ENCODE data around the gene IQUB. TPM values are rescaled to one million over a fixed set of nuclear protein-coding genes. Genes with fewer than 3 reads are reported as not detected.
"Not testable (repeated sequence)": the region's sequence is repeated elsewhere in the genome, so short reads cannot be mapped to it uniquely, and the experiment has no call there.

The IQUB gene
- polyA plus RNA-seq, 2 donors, result 0.05 to 0.06 TPM

GRCh38 chr7:123407951-123408350 lies 126.4 kb downstream of the IQUB start:
- H3K27ac ChIP-seq (ENCODE audit: low read depth in 2 of 2, low read length in 1 of 2); H3K9me3 ChIP-seq (ENCODE audit: control insufficient read depth in 2 of 2, insufficient read depth in 1 of 2, low read depth in 1 of 2, low read length in 1 of 2); H3K4me1 ChIP-seq (ENCODE audit: control insufficient read depth in 2 of 2, insufficient read depth in 2 of 2, low read length in 1 of 2); H3K27me3 ChIP-seq (ENCODE audit: control insufficient read depth in 1 of 2, insufficient read depth in 2 of 2, low read length in 2 of 2); H3K36me3 ChIP-seq (ENCODE audit: control insufficient read depth in 2 of 2, insufficient read depth in 2 of 2, low read length in 1 of 2); H3K4me3 ChIP-seq (ENCODE audit: low read depth in 1 of 2, low read length in 2 of 2): not testable (repeated sequence)
- 85 to 88% methylated on average over 4 of the region's 4 CpGs for WGBS, 2 donors

Other genes starting within 250 kb of the IQUB start
- 10 to 100 TPM; 43.6 to 94.0 TPM for gene NDUFA5, start 23.2 kb upstream of the IQUB start, polyA plus RNA-seq
- gene ASB15, start 67.2 kb upstream of the IQUB start, polyA plus RNA-seq, result not detected
- gene LMOD2, start 121.3 kb upstream of the IQUB start, polyA plus RNA-seq, result under 1 TPM; 0.01 to 0.02 TPM
- gene WASL, start 214.4 kb upstream of the IQUB start, polyA plus RNA-seq, result 10 to 100 TPM; 13.7 to 20.7 TPM

Measured in esophagus (tissue), 2 donors.